K562 (cell line): ENCODE data around the gene CLDN7. TPM values are rescaled to one million over a fixed set of nuclear protein-coding genes. Genes with fewer than 3 reads are reported as not detected.

Experiments
- BRD4 ChIP-seq: fragments of 200-600 bp; sonication (generic); IDR thresholded peaks from 2 replicates; pipeline ENCODE4 v1.6.1; 2017; ENCODE audit warnings: inconsistent platforms
- ELF2 ChIP-seq: fragments of 250-450 bp; sonication (Bioruptor Pico); IDR thresholded peaks from 2 replicates; pipeline ENCODE4 v1.5.0; 2021; ENCODE audit warnings: mild to moderate bottlenecking
- FIP1L1 ChIP-seq: fragments of 200-400 bp; formaldehyde crosslinking; IDR thresholded peaks from 2 replicates; pipeline ENCODE4 v1.6.1; 2018; ENCODE audit warnings: mild to moderate bottlenecking, low read depth, low read length; ENCODE audit not compliant: poor library complexity, severe bottlenecking
- GABPB2 ChIP-seq: fragments of 250-450 bp; sonication (Bioruptor Pico); conservative IDR thresholded peaks from 2 replicates; pipeline ENCODE4 v1.5.1; 2021; ENCODE audit warnings: mild to moderate bottlenecking
- NCOA4 ChIP-seq: fragments of 450-650 bp; IDR thresholded peaks from 2 replicates; pipeline ENCODE4 v1.6.1; 2018; ENCODE audit warnings: mild to moderate bottlenecking; ENCODE audit not compliant: partially characterized antibody
- NFATC3 ChIP-seq: fragments of 450-650 bp; IDR thresholded peaks from 2 replicates; pipeline ENCODE4 v1.6.1; 2017; ENCODE audit warnings: mild to moderate bottlenecking
- NFIX ChIP-seq: fragments of 250-450 bp; sonication (Bioruptor Pico); IDR thresholded peaks from 2 replicates; pipeline ENCODE4 v1.4.0; 2020; ENCODE audit warnings: low read depth, mild to moderate bottlenecking, moderate library complexity
- POLR2AphosphoS2 ChIP-seq: IDR thresholded peaks from 2 replicates; pipeline ENCODE4 v1.6.1; 2012; ENCODE audit warnings: low read length, improper control_type of control experiment
- RHOXF2B ChIP-seq: fragments of 250-450 bp; sonication (Bioruptor Pico); conservative IDR thresholded peaks from 2 replicates; pipeline ENCODE4 v1.5.1; 2021
- SMAD1 ChIP-seq: fragments of 150-350 bp; IDR thresholded peaks from 2 replicates; pipeline ENCODE4 v1.6.1; 2014; ENCODE audit warnings: low read length, low read depth; ENCODE audit not compliant: partially characterized antibody
- SMAD2 ChIP-seq: fragments of 150-350 bp; IDR thresholded peaks from 2 replicates; pipeline ENCODE4 v1.6.1; 2014; ENCODE audit warnings: low read depth, mild to moderate bottlenecking, low read length
- SUPT5H ChIP-seq: fragments of 450-650 bp; IDR thresholded peaks from 2 replicates; pipeline ENCODE4 v1.6.1; 2016
- THRA ChIP-seq: fragments of 450-650 bp; IDR thresholded peaks from 2 replicates; pipeline ENCODE4 v1.6.1; 2017; ENCODE audit warnings: mild to moderate bottlenecking, moderate library complexity
- THRAP3 ChIP-seq: fragments of 450-650 bp; IDR thresholded peaks from 2 replicates; pipeline ENCODE4 v1.6.1; 2016; ENCODE audit warnings: mild to moderate bottlenecking, inconsistent platforms, borderline replicate concordance
- ZBTB26 ChIP-seq: fragments of 450-650 bp; formaldehyde crosslinking; IDR thresholded peaks from 2 replicates; pipeline ENCODE4 v1.4.0; 2022; ENCODE audit warnings: missing genetic modification characterization
- ZNF23 ChIP-seq: fragments of 250-450 bp; sonication (Bioruptor Pico); IDR thresholded peaks from 2 replicates; pipeline ENCODE4 v1.4.0; 2020; ENCODE audit warnings: mild to moderate bottlenecking
- ZNF274 ChIP-seq: IDR thresholded peaks from 2 replicates; pipeline ENCODE4 v1.6.1; 2011; ENCODE audit warnings: low read depth, mild to moderate bottlenecking, low read length, moderate library complexity, borderline replicate concordance
- ZNF436 ChIP-seq: fragments of 250-450, 450-650 bp; sonication (Bioruptor Pico); formaldehyde crosslinking; IDR thresholded peaks from 2 replicates; pipeline ENCODE4 v1.7.0; 2020; ENCODE audit warnings: mild to moderate bottlenecking
- ZNF444 ChIP-seq: fragments of 250-450 bp; sonication (Bioruptor Pico); IDR thresholded peaks from 2 replicates; pipeline ENCODE4 v1.4.0; 2020; ENCODE audit warnings: mild to moderate bottlenecking, moderate library complexity
- ZSCAN32 ChIP-seq: fragments of 450-650 bp; formaldehyde crosslinking; IDR thresholded peaks from 2 replicates; pipeline ENCODE4 v1.4.0; 2020; ENCODE audit warnings: mild to moderate bottlenecking, moderate library complexity
- polyA plus RNA-seq, 8 experiments: library from polyadenylated mRNA; depleted of rRNA in 4 of 8; stranded (reverse) in 5 of 8; unstranded in 3 of 8; fragments of >200 nt; fragmentation: Nextera tagmentation in 2 of 8; fragmentation: Illumina TruSeq in 1 of 8; extraction: Ambion mirVana in 2 of 8; extraction: Trizol in 1 of 8; gene quantifications; 2 replicates each; pipeline versions ENCODE4 v1.2.1 to v1.2.3, GENCODE V29; 2011 to 2014; ENCODE audit warnings: inconsistent platforms in 1 of 8, missing spikeins in 1 of 8
- total RNA-seq, 7 experiments: library from RNA; depleted of rRNA in 6 of 7; stranded (reverse); fragments of >200 nt in 6 of 7; fragmentation: Illumina TruSeq in 2 of 7; extraction: Trizol in 2 of 7; gene quantifications; 2 replicates each; pipeline versions ENCODE4 v1.2.1 to v1.2.3, GENCODE V29; 2011 to 2021; ENCODE audit warnings: low replicate concordance in 1 of 7
- TF ChIP-seq, protein P1 (sequence below): fragments of 250-450 bp; sonication (Bioruptor Pico); IDR thresholded peaks from 2 replicates; pipeline ENCODE4 v1.8.0; 2022; ENCODE audit warnings: moderate library complexity, mild to moderate bottlenecking, inconsistent platforms
- TF ChIP-seq, protein P2 (sequence below): IDR thresholded peaks from 3 replicates; pipeline ENCODE4 v1.6.1; 2011; ENCODE audit warnings: borderline replicate concordance, mild to moderate bottlenecking; ENCODE audit not compliant: insufficient read length, insufficient read depth

The CLDN7 gene
- total and polyA plus RNA-seq, 9 of the 15 experiments (the other 6 are each of a cell fraction or from before 2014, with no cell fraction given) = 2.2 to 14.5 (median 7.6) TPM

GRCh38 chr17:7214300-7215135 lies 47.8 kb downstream of the CLDN7 start (continued):
- TF ChIP-seq, protein P1, sequence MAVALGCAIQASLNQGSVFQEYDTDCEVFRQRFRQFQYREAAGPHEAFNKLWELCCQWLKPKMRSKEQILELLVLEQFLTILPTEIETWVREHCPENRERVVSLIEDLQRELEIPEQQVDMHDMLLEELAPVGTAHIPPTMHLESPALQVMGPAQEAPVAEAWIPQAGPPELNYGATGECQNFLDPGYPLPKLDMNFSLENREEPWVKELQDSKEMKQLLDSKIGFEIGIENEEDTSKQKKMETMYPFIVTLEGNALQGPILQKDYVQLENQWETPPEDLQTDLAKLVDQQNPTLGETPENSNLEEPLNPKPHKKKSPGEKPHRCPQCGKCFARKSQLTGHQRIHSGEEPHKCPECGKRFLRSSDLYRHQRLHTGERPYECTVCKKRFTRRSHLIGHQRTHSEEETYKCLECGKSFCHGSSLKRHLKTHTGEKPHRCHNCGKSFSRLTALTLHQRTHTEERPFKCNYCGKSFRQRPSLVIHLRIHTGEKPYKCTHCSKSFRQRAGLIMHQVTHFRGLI = no peak
- TF ChIP-seq NFIX (no peak), SMAD2 (no peak), ELF2 (CRISPR knock-in tag) (no peak), ZNF444 (CRISPR knock-in tag) (no peak), ZNF23 (no peak), ZNF436 (CRISPR knock-in tag) (no peak), BRD4 (no peak), FIP1L1 (no peak), POLR2AphosphoS2 (no peak), ZNF274 (no peak), SUPT5H (no peak), THRA (no peak), ZSCAN32 (CRISPR knock-in tag) (no peak), GABPB2 (CRISPR knock-in tag) (no peak), NCOA4 (no peak), RHOXF2B (no peak), THRAP3 (no peak), NFATC3 (no peak), ZBTB26 (no peak), SMAD1 (no peak)
- TF ChIP-seq, protein P2, sequence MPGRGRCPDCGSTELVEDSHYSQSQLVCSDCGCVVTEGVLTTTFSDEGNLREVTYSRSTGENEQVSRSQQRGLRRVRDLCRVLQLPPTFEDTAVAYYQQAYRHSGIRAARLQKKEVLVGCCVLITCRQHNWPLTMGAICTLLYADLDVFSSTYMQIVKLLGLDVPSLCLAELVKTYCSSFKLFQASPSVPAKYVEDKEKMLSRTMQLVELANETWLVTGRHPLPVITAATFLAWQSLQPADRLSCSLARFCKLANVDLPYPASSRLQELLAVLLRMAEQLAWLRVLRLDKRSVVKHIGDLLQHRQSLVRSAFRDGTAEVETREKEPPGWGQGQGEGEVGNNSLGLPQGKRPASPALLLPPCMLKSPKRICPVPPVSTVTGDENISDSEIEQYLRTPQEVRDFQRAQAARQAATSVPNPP = no peak
